OCI-LY7 (cell line): ENCODE data around the gene ARFGAP2. TPM values are rescaled to one million over a fixed set of nuclear protein-coding genes. Genes with fewer than 3 reads are reported as not detected.

Source experiments
- BruUV-seq: library from RNA; stranded (reverse); fragments of 400-500 nt; replicated peaks from 2 replicates; lab custom pipeline; 2021; lab: Mats Ljungman, UMichigan
- CTCF ChIA-PET: fragments of 300-600 bp; sonication (Branson Sonifier 250); formaldehyde crosslinking; loops from one replicate; lab custom pipeline; 2022; ENCODE audit warnings: antibody characterized with exemption; ENCODE audit not compliant: unreplicated experiment; lab: Charles Lee
- POLR2A ChIA-PET: fragments of 300-600 bp; sonication (Branson Sonifier 250); formaldehyde crosslinking; loops from one replicate; lab custom pipeline; 2022; ENCODE audit warnings: antibody characterized with exemption; lab: Charles Lee
- DNase-seq: peaks from one replicate; pipeline ENCODE4 v3.0.0-alpha.2; 2015; ENCODE audit warnings: low spot score
- H2AFZ ChIP-seq: fragments of 200-600 bp; sonication (generic), shearing (Covaris generic); 2 replicates; pipeline ENCODE4 v1.6.1; 2014; ENCODE audit warnings: mild to moderate bottlenecking, antibody characterized with exemption, low read length, moderate library complexity
- H3K27ac ChIP-seq: fragments of 200-600 bp; sonication (generic); 2 replicates; pipeline ENCODE4 v1.5.1; 2014; ENCODE audit warnings: mixed run types, low read depth, mild to moderate bottlenecking, moderate library complexity, low read length, inconsistent platforms; ENCODE audit not compliant: poor library complexity, severe bottlenecking
- H3K36me3 ChIP-seq: fragments of 200-600 bp; sonication (generic); 2 replicates; pipeline ENCODE4 v1.6.1; 2014; ENCODE audit warnings: mild to moderate bottlenecking, antibody characterized with exemption, low read length, moderate library complexity, mixed read lengths; ENCODE audit not compliant: insufficient read depth
- H3K4me1 ChIP-seq: fragments of 200-600 bp; sonication (generic); 2 replicates; pipeline ENCODE4 v1.5.1; 2014; ENCODE audit warnings: mild to moderate bottlenecking, low read length; ENCODE audit not compliant: insufficient read depth, poor library complexity, severe bottlenecking
- H3K4me2 ChIP-seq: fragments of 200-600 bp; sonication (generic); 2 replicates; pipeline ENCODE4 v1.6.1; 2014; ENCODE audit warnings: mild to moderate bottlenecking, low read length
- H3K4me3 ChIP-seq: fragments of 200-600 bp; sonication (generic); 2 replicates; pipeline ENCODE4 v1.5.1; 2014; ENCODE audit warnings: mild to moderate bottlenecking, low read depth, low read length; ENCODE audit not compliant: poor library complexity, severe bottlenecking
- H3K79me2 ChIP-seq: fragments of 200-600 bp; sonication (generic); 2 replicates; pipeline ENCODE4 v1.6.1; 2016; ENCODE audit warnings: low read depth, mild to moderate bottlenecking, low read length, moderate library complexity, mixed read lengths; ENCODE audit not compliant: insufficient read depth
- H3K9me2 ChIP-seq: fragments of 200-600 bp; sonication (generic); 2 replicates; pipeline ENCODE4 v1.6.1; 2016; ENCODE audit warnings: mild to moderate bottlenecking, low read length, mixed read lengths; ENCODE audit not compliant: insufficient read depth
- H3K9me3 ChIP-seq: fragments of 200-600 bp; sonication (generic); 2 replicates; pipeline ENCODE4 v1.6.1; 2014; ENCODE audit warnings: mild to moderate bottlenecking, mixed run types, low read length, mixed read lengths
- H4K20me1 ChIP-seq: fragments of 200-600 bp; sonication (generic); 2 replicates; pipeline ENCODE4 v1.6.1; 2014; ENCODE audit warnings: mild to moderate bottlenecking, antibody characterized with exemption, low read length, moderate library complexity, mixed read lengths; ENCODE audit not compliant: insufficient read depth
- CTCF ChIP-seq: fragments of 200-600 bp; sonication (generic); conservative IDR thresholded peaks from 2 replicates; pipeline ENCODE4 v1.5.1; 2014; ENCODE audit warnings: mild to moderate bottlenecking, antibody characterized with exemption, low read length, moderate library complexity, mixed read lengths
- EZH2phosphoT487 ChIP-seq: fragments of 200-600 bp; sonication (generic); IDR thresholded peaks from 2 replicates; pipeline ENCODE4 v1.6.1; 2018; ENCODE audit warnings: low read depth, borderline replicate concordance, mild to moderate bottlenecking, mixed run types, antibody characterized with exemption, low read length, moderate library complexity, mixed read lengths
- intact Hi-C: fragments of 100-400 bp; cut with micrococcal nuclease; formaldehyde crosslinking; loops from one replicate; pipeline ENCODE4 v1.10.0; 2022; ENCODE audit not compliant: unreplicated experiment
- total RNA-seq, 2 experiments: library from RNA; depleted of rRNA in 1 of 2; stranded (reverse); fragments of >200 nt in 1 of 2; shearing (Covaris generic) in 1 of 2; gene quantifications; 2 replicates each; pipeline ENCODE4 v1.2.3, GENCODE V29; 2014 to 2022

ARFGAP2 gene
- total RNA-seq, 2 experiments from 2014 or later = 116 to 135 TPM

GRCh38 chr11:47165253-47165840 is 11.3 kb downstream of the ARFGAP2 start:
- H3K4me2 ChIP-seq = no peak overlapping the region
- TF ChIP-seq EZH2phosphoT487 = no peak
- no peak for TF ChIP-seq CTCF
- H4K20me1 ChIP-seq = no peaks in the 10 kb centered on the region
- no peaks in the 10 kb centered on the region for H3K79me2 ChIP-seq
- H3K9me3 ChIP-seq = no peaks in the 10 kb centered on the region
- H3K27ac ChIP-seq = no peak overlapping the region
- ChIA-PET POLR2A (interaction anchor here (1.0 kb wide), 1 partner anchor 11 kb away, joined by 3 read pairs; no protein-coding TSS in a partner anchor), CTCF (interaction anchor here (0.6 kb wide), 1 partner anchor 60 kb away, joined by 4 read pairs; no protein-coding TSS in a partner anchor)
- no peaks in the 10 kb centered on the region for H3K9me2 ChIP-seq
- no peak overlapping the region for H3K4me3 ChIP-seq
- H3K36me3 ChIP-seq = peaks cover 95% of the 10 kb centered on the region
- H2AFZ ChIP-seq = no peak overlapping the region
- no TSS peak for BruUV-seq
- peaks cover 12% of the 10 kb centered on the region for H3K4me1 ChIP-seq
- no peak for DNase-seq
- intact Hi-C loops = no loop called here

- peaks cover 12% of the 10 kb centered on the region for H3K4me1 ChIP-seq
- no peaks in the 10 kb centered on the region for H3K79me2 ChIP-seq
- no peaks in the 10 kb centered on the region for H3K9me3 ChIP-seq
- CTCF ChIA-PET = no interaction called here
- intact Hi-C loops = no loop called here
- H3K27ac ChIP-seq = no peak overlapping the region
- no TSS peak for BruUV-seq
- no peak overlapping the region for H2AFZ ChIP-seq
- DNase-seq = no peak
- TF ChIP-seq EZH2phosphoT487 (no peak), CTCF (no peak)
- no peaks in the 10 kb centered on the region for H3K9me2 ChIP-seq
- H3K36me3 ChIP-seq = peaks cover 85% of the 10 kb centered on the region
- H4K20me1 ChIP-seq = no peaks in the 10 kb centered on the region
- POLR2A ChIA-PET = interaction anchor here (0.5 kb wide), 1 partner anchor 79 kb away, joined by 4 read pairs; no protein-coding TSS in a partner anchor
- H3K4me2 ChIP-seq = no peak overlapping the region
- no peak overlapping the region for H3K4me3 ChIP-seq
These were observed 12.4 kb downstream of the ARFGAP2 start for GRCh38 chr11:47164321-47164720.

GRCh38 chr11:47163898-47164297 is 12.8 kb downstream of the ARFGAP2 start:
- H3K4me1 ChIP-seq = peaks cover 12% of the 10 kb centered on the region
- H3K9me3 ChIP-seq = no peaks in the 10 kb centered on the region
- BruUV-seq = no TSS peak
- CTCF ChIA-PET = no interaction called here
- no peaks in the 10 kb centered on the region for H4K20me1 ChIP-seq
- H3K27ac ChIP-seq = no peak overlapping the region
- peaks cover 83% of the 10 kb centered on the region for H3K36me3 ChIP-seq
- H3K4me2 ChIP-seq = no peak overlapping the region
- no peak overlapping the region for H2AFZ ChIP-seq
- H3K79me2 ChIP-seq = no peaks in the 10 kb centered on the region
- no peak for TF ChIP-seq EZH2phosphoT487
- no peak for TF ChIP-seq CTCF
- H3K4me3 ChIP-seq = no peak overlapping the region
- intact Hi-C loops = no loop called here
- POLR2A ChIA-PET = interaction anchor here (0.5 to 1.3 kb wide), 2 partner anchors 8 to 79 kb away, joined by 4 to 8 read pairs; no protein-coding TSS in a partner anchor
- no peak for DNase-seq
- H3K9me2 ChIP-seq = no peaks in the 10 kb centered on the region
